Measurements from ENCODE around the gene KCNMA1.

The KCNMA1 gene

GRCh38 chr10:77237120-77237519 is 400.5 kb downstream of the KCNMA1 start:
- no peak for DNase-seq (ENCODE audit: insufficient read length, low spot score)

GRCh38 chr10:77236700-77237099 is 400.9 kb downstream of the KCNMA1 start:
- DNase-seq (ENCODE audit: insufficient read length, low spot score), result no peak
- no peak for FAIRE-seq

More at GRCh38 chr10:77237120-77237519, 400.5 kb downstream of the KCNMA1 start:
- no peak for FAIRE-seq

GRCh38 chr10:77236029-77236428 is 401.6 kb downstream of the KCNMA1 start:
- no peak for DNase-seq (ENCODE audit: insufficient read length, low spot score)
- no peak for FAIRE-seq

- DNase-seq (ENCODE audit: insufficient read length, low spot score) (no peak), FAIRE-seq (no peak)
Observed at GRCh38 chr10:77234599-77234998, 403.0 kb downstream of the KCNMA1 start.

GRCh38 chr10:77233466-77233865 is 404.1 kb downstream of the KCNMA1 start:
- FAIRE-seq, result no peak

GRCh38 chr10:77231884-77232610 is 405.6 kb downstream of the KCNMA1 start:
- no peak for FAIRE-seq

More at GRCh38 chr10:77233466-77233865, 404.1 kb downstream of the KCNMA1 start:
- no peak for DNase-seq (ENCODE audit: insufficient read length, low spot score)

GRCh38 chr10:77231375-77231774 is 406.2 kb downstream of the KCNMA1 start:
- FAIRE-seq, result no peak
- no peak for DNase-seq (ENCODE audit: insufficient read length, low spot score)

More at GRCh38 chr10:77231884-77232610, 405.6 kb downstream of the KCNMA1 start:
- no peak for DNase-seq (ENCODE audit: insufficient read length, low spot score)

DNA sequence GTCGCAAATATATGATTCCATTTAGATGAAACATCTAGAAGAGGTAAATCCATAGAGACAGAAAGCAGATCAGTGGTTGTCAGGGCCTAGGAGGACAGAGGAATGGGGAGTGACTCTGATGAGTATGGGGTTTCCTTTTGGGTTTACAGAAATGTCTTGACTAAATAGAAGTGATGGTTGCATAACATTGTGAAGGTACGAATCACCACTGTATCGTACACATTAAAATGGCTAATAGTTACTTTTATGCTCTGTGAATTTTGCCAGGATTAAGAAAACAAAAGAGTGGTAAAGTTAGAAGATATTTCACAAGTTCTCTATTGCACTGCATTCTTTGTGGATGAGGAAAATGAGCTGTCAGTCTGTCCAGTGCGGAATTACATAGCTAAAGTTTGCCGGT is 407.4 kb downstream of the KCNMA1 start:
- FAIRE-seq (no peak), DNase-seq (ENCODE audit: insufficient read length, low spot score) (no peak)

DNA sequence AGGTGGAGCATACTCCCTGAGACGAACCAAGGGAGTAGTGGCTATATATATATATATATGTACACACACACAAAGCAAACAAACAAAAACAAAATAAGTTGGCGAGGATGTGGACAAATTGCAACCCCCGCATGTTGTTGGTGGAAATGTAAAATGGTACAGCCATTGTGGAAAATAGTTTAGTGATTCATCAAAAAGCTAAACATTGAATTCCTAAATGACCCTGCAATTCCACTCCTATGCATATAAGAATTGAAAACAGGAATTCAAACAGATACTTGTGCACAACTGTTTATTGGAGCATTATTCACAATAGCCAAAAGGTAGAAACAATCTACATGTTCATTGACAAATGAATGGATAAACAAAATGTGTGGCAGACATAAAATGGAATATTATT is 407.9 kb downstream of the KCNMA1 start:
- FAIRE-seq (no peak), DNase-seq (ENCODE audit: insufficient read length, low spot score) (no peak)

DNA sequence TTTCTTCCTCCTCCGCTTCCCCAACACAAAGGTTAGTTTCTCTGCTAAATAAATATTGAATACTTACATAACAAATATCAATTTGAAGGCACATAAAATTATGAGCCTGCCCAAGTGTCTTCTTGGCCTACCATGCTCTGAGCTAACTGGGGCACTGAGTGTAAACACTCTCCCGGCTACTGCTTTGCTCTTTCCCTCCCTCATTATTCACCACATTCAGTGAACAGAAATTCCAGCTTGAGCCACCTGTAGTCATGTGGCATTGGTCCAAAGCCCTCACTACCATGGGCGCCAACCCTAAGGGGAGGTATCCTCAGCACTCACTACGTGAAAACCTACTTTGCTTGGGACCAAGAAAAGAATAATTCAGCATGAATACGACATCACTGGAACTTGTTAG is 409.0 kb downstream of the KCNMA1 start:
- FAIRE-seq (no peak), DNase-seq (ENCODE audit: insufficient read length, low spot score) (no peak)

DNA sequence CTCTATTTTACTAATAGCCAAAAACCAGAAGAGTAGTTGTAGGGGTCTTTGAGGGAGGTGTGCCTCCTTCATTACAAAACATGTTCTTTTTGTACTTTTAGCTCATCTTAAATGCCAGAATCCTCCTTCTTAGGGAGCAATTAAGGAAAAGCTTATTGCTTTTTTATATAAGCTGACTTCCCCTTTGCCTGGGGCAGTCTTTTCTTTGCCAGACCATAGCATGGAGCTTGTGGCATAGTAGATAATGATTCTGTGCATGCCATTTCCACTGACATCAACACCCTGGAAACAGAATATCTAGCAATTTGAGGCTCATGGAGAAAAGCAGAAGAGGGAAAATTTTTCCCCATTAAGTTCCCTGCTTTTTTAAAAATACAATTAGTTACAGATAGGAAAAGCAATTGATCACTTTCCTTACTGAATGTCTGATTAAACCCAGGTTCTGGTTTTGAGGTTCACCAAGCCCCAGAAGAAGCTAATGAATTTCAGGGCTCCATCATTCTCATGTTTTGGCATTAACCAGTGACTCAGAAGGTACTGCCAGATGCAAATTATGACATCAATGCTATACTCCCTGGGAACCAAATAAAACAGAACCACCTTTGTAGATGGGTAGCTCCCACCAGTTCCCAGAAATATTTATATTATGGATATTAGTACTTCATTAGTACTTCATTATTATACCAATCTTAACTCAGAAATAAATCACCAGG is 410.6 kb downstream of the KCNMA1 start:
- no peak for FAIRE-seq

GRCh38 chr10:77226452-77226851 is 411.2 kb downstream of the KCNMA1 start:
- DNase-seq (ENCODE audit: insufficient read length, low spot score) (no peak), FAIRE-seq (no peak)

More for the DNA sequence above, 410.6 kb downstream of the KCNMA1 start:
- no peak for DNase-seq (ENCODE audit: insufficient read length, low spot score)

GRCh38 chr10:77226020-77226419 is 411.6 kb downstream of the KCNMA1 start:
- no peak for DNase-seq (ENCODE audit: insufficient read length, low spot score)
- FAIRE-seq, result no peak

DNA sequence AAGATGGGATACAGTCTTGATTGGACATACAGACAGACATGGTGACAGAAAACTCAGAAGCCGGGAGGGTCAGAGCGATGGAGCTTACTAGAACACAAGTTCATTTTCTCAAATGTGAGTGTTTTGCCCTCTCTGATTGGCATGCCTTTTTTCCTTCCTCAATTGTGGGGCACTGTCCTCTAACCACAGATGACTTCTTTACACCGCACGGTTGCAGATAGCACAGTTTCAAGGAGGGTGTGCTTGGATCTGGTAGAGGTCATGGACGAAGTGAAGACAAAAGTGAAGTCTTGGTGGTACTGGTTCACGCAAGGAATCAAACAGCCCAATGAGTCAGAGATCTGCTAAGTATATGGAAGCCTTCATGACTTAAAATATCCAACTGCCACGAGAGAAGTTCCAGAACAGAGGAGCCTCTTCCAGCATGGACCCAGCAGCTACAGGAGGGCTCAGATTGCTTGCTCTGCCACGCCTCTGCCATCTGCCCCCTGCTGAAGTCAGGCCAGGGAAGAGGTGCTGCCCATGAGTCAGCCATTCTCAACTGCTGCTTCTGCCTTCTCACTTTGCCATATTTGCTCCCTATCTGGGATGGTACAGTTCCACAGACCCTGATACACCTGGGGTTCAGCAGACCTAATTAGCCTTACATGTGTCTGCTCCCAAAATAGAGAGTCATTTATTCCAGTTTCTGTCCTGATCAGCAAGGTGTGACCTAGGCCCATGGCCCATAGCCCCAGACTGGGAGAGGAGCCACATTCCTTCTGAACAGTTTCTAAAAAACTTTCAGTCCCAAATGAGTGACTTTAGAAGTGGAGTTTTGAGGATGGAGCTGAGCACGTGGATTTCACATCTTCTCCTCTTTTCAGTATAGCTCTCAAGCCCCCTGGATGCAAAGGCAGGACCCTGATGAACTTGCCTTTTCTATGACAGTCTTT is 413.8 kb downstream of the KCNMA1 start:
- DNase-seq (ENCODE audit: insufficient read length, low spot score), result no peak
- no peak for FAIRE-seq

DNA sequence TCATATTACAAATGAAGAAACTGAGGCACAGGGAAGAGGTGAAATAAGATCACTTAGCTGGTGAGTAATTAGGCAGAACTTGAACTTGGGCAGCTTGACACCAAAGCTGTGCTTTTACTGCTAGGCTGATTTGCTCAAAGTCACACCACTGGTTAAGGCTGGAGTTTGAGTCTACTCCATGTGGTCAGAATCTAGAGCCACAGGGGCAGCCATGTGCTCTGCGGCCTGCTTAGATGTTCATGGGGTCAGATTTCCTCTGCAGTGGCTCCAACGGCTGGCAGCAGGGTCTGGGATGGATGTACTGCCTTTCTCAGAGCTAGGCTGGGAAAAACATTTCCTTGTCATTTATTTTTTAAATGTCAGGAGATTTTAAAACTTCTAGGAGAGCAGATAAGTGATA is 417.5 kb downstream of the KCNMA1 start:
- FAIRE-seq, result no peak
- no peak for DNase-seq (ENCODE audit: insufficient read length, low spot score)

DNA sequence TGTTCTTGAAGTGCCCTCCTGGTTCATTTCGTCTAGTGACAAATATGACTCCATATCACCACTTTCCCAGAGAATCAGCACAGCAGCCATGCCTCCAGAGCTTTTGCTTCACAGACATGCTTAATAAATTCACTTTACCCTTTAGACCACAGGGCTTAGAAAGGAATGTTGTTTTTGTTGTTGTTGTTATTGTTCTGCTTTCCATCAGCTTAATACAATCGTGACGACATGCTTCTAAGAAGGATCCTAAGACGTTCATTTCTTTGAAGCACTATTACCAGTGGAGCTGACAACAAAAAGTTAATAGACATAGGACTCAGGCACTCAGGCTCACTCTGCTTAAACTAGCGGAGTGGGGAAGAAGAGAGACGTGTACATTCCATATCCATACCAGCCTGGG is 418.6 kb downstream of the KCNMA1 start:
- FAIRE-seq, result no peak
- DNase-seq (ENCODE audit: insufficient read length, low spot score), result no peak

DNA sequence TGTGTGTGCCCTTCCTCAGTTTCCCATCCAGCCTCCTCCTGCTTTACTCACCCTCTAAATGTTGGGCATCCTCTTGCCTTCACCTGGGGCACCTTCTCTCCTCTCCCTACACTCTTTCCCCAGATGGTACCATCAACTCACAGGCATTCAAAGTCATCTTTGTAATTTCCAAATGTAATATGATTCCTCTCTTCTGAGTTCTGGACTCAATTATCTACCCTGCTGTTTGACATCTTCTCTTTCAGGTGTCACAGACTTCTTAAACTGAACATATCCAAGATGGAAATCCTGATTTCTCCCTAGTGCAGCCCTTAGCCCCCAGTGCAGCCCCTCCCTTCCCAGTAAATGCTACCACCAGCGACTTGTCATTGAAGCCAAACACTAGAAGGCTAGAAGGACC is 422.8 kb downstream of the KCNMA1 start:
- FAIRE-seq, result no peak
- DNase-seq (ENCODE audit: insufficient read length, low spot score), result no peak

GRCh38 chr10:77212632-77213031 is 425.0 kb downstream of the KCNMA1 start:
- DNase-seq (ENCODE audit: insufficient read length, low spot score) (no peak), FAIRE-seq (no peak)

- no peak for FAIRE-seq
Observed at GRCh38 chr10:77210645-77211044, 427.0 kb downstream of the KCNMA1 start.

GRCh38 chr10:77208684-77209256 is 428.8 kb downstream of the KCNMA1 start:
- no peak for DNase-seq (ENCODE audit: insufficient read length, low spot score)
- FAIRE-seq, result no peak

More at GRCh38 chr10:77210645-77211044, 427.0 kb downstream of the KCNMA1 start:
- no peak for DNase-seq (ENCODE audit: insufficient read length, low spot score)

GRCh38 chr10:77207828-77208185 is 429.8 kb downstream of the KCNMA1 start:
- DNase-seq (ENCODE audit: insufficient read length, low spot score) (no peak), FAIRE-seq (no peak)

Measured in GM19239 (cell line).